Osteoblast (primary cell): ENCODE data around the gene MBP. TPM values are rescaled to one million over a fixed set of nuclear protein-coding genes. Genes with fewer than 3 reads are reported as not detected.

Experiments used
- DNase-seq: peaks from one replicate; pipeline ENCODE4 v3.0.0; 2011; ENCODE audit warnings: low spot score, mixed read lengths; ENCODE audit not compliant: insufficient read length; ENCODE audit errors: missing footprints
- H2AFZ ChIP-seq: 2 replicates; pipeline ENCODE4 v1.6.0; 2011; ENCODE audit warnings: mild to moderate bottlenecking, low read length
- H3K27ac ChIP-seq: 2 replicates; pipeline ENCODE4 v1.5.1; 2011; ENCODE audit warnings: mild to moderate bottlenecking, low read depth, low read length, moderate library complexity
- H3K27me3 ChIP-seq: 2 replicates; pipeline ENCODE4 v1.6.0; 2012; ENCODE audit warnings: mild to moderate bottlenecking, control low read depth, inconsistent platforms, low read length, moderate library complexity; ENCODE audit not compliant: insufficient read depth
- H3K36me3 ChIP-seq: 2 replicates; pipeline ENCODE4 v1.5.1; 2011; ENCODE audit warnings: mild to moderate bottlenecking, low read length, control low read depth, moderate library complexity; ENCODE audit not compliant: insufficient read depth
- H3K4me1 ChIP-seq: 2 replicates; pipeline ENCODE4 v1.5.1; 2011; ENCODE audit warnings: mild to moderate bottlenecking, low read length, control low read depth, moderate library complexity; ENCODE audit not compliant: insufficient read depth
- H3K4me2 ChIP-seq: 2 replicates; pipeline ENCODE4 v1.6.0; 2011; ENCODE audit warnings: mild to moderate bottlenecking, low read length; ENCODE audit not compliant: insufficient read depth
- H3K4me3 ChIP-seq: fragments of 200-600 bp; sonication (generic); 3 replicates; pipeline ENCODE4 v1.5.1; 2012; ENCODE audit warnings: mild to moderate bottlenecking, low read length, inconsistent platforms; ENCODE audit not compliant: insufficient read depth
- H3K79me2 ChIP-seq: 2 replicates; pipeline ENCODE4 v1.6.0; 2012; ENCODE audit warnings: mild to moderate bottlenecking, low read length, control low read depth, inconsistent platforms; ENCODE audit not compliant: insufficient read depth
- H3K9me3 ChIP-seq: 2 replicates; pipeline ENCODE4 v1.5.1; 2011; ENCODE audit warnings: low read depth, low read length, control low read depth
- H4K20me1 ChIP-seq: 2 replicates; pipeline ENCODE4 v1.6.0; 2012; ENCODE audit warnings: mild to moderate bottlenecking, low read length, control low read depth; ENCODE audit not compliant: insufficient read depth
- total RNA-seq: library from RNA; depleted of rRNA; stranded (reverse); fragments of >200 nt; gene quantifications from 2 replicates; pipeline ENCODE4 v1.2.3, GENCODE V29; 2012
- TF ChIP-seq, protein P1 (sequence below): IDR thresholded peaks from 2 replicates; pipeline ENCODE4 v1.5.1; 2011; ENCODE audit warnings: mild to moderate bottlenecking, low read depth, low read length, moderate library complexity; ENCODE audit errors: extremely low read depth

The MBP gene
- total RNA-seq, 1 donor, result 2.2 TPM

- Histone ChIP-seq H3K36me3 (no peaks in the 10 kb centered on the region), H2AFZ (no peak overlapping the region), H3K27me3 (peaks cover 12% of the 10 kb centered on the region), H3K9me3 (no peaks in the 10 kb centered on the region), H3K27ac (no peak overlapping the region), H3K4me3 (no peak overlapping the region), H3K4me2 (no peak overlapping the region), H3K4me1 (no peaks in the 10 kb centered on the region), H4K20me1 (no peaks in the 10 kb centered on the region), H3K79me2 (no peaks in the 10 kb centered on the region)
- TF ChIP-seq, protein P1, sequence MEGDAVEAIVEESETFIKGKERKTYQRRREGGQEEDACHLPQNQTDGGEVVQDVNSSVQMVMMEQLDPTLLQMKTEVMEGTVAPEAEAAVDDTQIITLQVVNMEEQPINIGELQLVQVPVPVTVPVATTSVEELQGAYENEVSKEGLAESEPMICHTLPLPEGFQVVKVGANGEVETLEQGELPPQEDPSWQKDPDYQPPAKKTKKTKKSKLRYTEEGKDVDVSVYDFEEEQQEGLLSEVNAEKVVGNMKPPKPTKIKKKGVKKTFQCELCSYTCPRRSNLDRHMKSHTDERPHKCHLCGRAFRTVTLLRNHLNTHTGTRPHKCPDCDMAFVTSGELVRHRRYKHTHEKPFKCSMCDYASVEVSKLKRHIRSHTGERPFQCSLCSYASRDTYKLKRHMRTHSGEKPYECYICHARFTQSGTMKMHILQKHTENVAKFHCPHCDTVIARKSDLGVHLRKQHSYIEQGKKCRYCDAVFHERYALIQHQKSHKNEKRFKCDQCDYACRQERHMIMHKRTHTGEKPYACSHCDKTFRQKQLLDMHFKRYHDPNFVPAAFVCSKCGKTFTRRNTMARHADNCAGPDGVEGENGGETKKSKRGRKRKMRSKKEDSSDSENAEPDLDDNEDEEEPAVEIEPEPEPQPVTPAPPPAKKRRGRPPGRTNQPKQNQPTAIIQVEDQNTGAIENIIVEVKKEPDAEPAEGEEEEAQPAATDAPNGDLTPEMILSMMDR, result no peak
- DNase-seq, result no peak
These were observed 129.3 kb downstream of the MBP start for GRCh38 chr18:77003316-77003715.

DNA sequence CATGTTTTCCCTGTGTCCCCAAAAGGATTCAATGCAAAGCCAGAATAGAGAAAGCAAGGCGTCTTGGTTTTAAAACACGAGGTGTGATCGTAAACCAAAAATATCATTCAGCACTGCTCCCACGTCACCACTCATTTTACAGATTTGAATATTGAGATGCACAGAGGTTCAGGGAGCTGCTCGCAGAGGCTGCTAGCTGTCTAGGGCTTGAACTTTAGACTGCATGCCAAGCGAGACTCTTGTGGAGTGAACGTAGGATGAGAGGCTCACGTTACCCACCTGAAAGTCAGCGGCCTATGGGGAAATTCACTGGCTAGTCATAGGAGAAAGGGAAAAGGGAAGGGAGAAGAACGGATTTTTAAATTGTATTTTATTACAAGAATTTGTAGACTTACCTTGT is 130.1 kb downstream of the MBP start:
- no peak overlapping the region for H3K4me3 ChIP-seq
- H3K27ac ChIP-seq, result no peak overlapping the region
- H3K36me3 ChIP-seq, result no peaks in the 10 kb centered on the region
- no peaks in the 10 kb centered on the region for H3K79me2 ChIP-seq
- H3K4me1 ChIP-seq, result no peaks in the 10 kb centered on the region
- H3K27me3 ChIP-seq, result peaks cover 5% of the 10 kb centered on the region
- H3K4me2 ChIP-seq, result no peak overlapping the region
- H4K20me1 ChIP-seq, result no peaks in the 10 kb centered on the region
- TF ChIP-seq, protein P1, result no peak
- H2AFZ ChIP-seq, result no peak overlapping the region
- no peak for DNase-seq
- no peaks in the 10 kb centered on the region for H3K9me3 ChIP-seq

- no peaks in the 10 kb centered on the region for H4K20me1 ChIP-seq
These were observed 130.6 kb downstream of the MBP start for GRCh38 chr18:77001979-77002378.

GRCh38 chr18:77001041-77001440 is 131.5 kb downstream of the MBP start:
- Histone ChIP-seq H3K4me1 (no peaks in the 10 kb centered on the region), H3K27ac (no peak overlapping the region), H3K36me3 (no peaks in the 10 kb centered on the region), H2AFZ (no peak overlapping the region), H3K27me3 (peaks cover 16% of the 10 kb centered on the region), H4K20me1 (no peaks in the 10 kb centered on the region), H3K9me3 (no peaks in the 10 kb centered on the region), H3K79me2 (no peaks in the 10 kb centered on the region), H3K4me3 (no peak overlapping the region), H3K4me2 (peak overlapping the region; percentile 70)
- TF ChIP-seq, protein P1, result no peak
- no peak for DNase-seq

More at GRCh38 chr18:77001979-77002378, 130.6 kb downstream of the MBP start:
- Histone ChIP-seq H2AFZ (no peak overlapping the region), H3K9me3 (no peaks in the 10 kb centered on the region), H3K4me3 (no peak overlapping the region), H3K36me3 (no peaks in the 10 kb centered on the region), H3K4me1 (no peaks in the 10 kb centered on the region), H3K4me2 (no peak overlapping the region), H3K27ac (no peak overlapping the region), H3K27me3 (peaks cover 7% of the 10 kb centered on the region), H3K79me2 (no peaks in the 10 kb centered on the region)
- DNase-seq, result no peak
- TF ChIP-seq, protein P1, result no peak
